GM19397 (cell line): ENCODE results near the gene BCL2.

Experiments
- ATAC-seq: cut with Tn5 transposase; IDR thresholded peaks from one replicate; pipeline ENCODE4 v1.9.1; 2021; ENCODE audit warnings: mild to moderate bottlenecking, moderate library complexity; ENCODE audit not compliant: unreplicated experiment

Gene BCL2

GRCh38 chr18:63099091-63099840 is 220.3 kb downstream of the BCL2 start:
- ATAC-seq: peak; percentile 11

GRCh38 chr18:63098018-63098981 is 221.3 kb downstream of the BCL2 start:
- peak; percentile 52 for ATAC-seq

GRCh38 chr18:63097178-63097577 is 222.4 kb downstream of the BCL2 start:
- ATAC-seq: no peak

GRCh38 chr18:63096327-63096874 is 223.2 kb downstream of the BCL2 start:
- no peak for ATAC-seq

- ATAC-seq: no peak
Observed at GRCh38 chr18:63095768-63096167, 223.8 kb downstream of the BCL2 start.

DNA sequence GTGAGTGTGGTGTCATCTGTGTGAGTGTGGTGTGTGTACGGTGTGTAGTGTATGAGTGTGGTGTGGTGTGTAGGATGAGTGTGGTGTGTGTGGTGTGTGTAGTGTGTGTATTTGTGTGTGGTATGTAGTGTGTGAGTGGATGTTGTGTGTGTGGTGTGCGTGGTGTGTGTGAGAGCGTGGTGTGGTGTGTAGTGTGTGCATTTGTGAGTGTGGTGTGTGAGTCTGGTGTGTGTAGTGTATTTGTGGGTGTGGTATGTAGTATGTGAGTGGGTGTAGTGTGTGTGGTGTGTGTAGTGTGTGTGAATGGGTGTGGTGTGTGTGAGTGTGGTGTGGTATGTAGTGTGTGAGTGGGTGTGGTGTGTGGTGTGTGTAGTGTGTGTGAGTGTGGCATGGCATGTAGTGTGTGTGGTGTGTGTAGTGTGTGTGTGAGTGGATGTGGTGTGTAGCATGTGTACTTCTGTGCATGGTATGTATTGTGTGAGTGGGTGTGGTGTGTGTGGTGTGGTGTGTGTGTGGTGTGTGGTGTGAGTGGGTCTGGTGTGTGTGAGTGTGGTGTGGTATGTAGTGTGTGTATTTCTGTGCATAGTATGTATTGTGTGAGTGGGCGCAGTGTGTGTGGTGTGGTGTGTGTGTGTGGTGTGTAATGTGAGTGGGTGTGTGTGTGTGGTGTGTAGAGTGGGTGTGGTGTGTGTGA is 227.8 kb downstream of the BCL2 start:
- ATAC-seq: no peak

DNA sequence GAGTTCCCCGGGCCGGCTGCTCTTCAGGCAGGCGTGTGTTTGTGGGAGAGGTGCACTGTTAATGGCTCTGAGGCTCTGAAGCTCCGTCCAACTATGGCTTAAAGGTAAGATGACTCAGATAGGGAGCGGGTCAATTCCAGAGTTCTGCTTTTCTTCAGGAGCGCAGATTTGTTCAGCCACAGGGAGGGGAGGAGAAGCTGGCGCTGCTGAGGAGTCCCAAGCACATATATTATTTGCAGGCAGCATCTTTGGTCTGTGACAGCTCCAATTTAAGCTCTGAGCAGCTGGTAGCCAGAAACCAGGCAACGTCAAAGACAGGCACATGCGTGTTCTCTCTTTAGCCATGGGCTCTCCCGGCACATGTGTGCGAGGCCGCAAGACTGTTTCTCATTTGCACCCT is 229.2 kb downstream of the BCL2 start:
- ATAC-seq: no peak

DNA sequence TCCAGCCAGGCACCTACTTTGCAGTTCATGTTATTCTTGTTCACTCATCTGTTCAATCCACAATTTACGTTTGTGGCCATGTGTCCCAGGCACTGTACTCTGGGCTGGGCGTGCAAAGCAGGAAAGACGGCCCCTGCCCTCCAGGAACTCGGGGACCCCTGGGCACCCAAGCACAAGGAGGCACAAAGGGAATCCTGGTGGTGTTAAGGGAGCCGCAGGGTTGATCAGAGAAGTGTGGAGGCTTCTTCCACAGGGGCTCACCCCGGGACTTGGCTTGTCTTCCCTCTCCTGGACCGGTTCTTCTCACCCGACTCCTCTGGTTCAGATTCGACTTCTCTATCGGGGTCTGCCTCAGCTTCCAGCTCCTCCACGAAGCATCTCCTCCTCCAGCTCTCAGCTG is 230.5 kb downstream of the BCL2 start:
- no peak for ATAC-seq

DNA sequence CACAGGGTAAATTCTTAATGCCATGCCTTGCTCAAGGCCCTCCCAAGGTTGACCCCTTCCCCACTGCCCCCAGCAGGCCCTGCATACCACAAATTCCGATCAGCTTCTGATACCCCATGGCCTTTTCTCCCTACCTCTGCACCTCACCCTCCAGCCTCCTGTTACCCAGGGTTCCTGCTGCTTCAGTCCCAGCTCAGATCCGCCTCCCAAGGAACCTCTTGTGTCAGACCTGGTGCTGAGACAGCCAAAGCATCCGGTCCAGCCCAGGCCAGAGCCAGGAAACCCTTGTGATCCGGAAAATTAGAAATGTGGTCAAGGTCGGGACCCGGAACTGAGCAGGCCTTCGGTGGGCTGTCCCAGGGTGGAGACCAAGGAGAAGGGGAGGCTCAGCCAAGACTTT is 231.3 kb downstream of the BCL2 start:
- no peak for ATAC-seq

DNA sequence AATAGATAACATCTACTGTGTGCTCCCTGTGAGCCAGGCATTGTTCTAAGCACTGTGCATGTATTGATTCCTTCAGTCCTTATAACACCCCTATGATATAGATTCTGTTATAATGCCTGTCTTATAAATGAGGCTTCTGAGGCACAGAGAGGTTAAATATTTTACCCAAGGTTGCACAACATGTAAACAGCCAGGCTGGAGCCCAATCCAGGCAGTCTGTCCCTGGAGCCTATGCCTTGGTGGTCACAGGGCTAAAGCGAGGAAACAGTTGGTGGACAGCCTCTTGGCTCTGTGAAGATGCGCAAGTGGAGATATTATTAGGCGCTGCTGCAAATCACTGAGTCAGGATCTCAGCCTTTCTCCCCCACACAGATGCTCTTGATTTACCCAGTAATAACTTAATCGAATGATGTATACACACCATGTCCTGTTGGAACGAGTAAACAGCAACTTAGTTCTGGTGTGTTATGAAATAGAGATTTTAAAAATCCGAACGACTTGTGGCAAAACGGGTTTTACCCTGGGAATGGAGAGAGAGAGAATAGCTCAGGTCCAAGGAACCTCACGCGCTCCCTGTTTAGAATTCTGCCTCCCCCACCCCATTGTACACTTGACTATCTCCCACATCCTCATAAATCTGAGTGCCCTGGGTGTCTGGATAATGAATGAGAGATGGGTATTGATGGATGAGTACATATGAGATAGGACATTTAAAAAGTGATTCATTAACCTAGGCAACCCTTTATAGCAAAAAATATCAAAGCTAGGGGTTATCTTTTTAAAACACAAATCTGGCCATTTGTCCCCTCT is 231.9 kb downstream of the BCL2 start:
- no peak for ATAC-seq

GRCh38 chr18:63085611-63086010 is 234.0 kb downstream of the BCL2 start:
- no peak for ATAC-seq

DNA sequence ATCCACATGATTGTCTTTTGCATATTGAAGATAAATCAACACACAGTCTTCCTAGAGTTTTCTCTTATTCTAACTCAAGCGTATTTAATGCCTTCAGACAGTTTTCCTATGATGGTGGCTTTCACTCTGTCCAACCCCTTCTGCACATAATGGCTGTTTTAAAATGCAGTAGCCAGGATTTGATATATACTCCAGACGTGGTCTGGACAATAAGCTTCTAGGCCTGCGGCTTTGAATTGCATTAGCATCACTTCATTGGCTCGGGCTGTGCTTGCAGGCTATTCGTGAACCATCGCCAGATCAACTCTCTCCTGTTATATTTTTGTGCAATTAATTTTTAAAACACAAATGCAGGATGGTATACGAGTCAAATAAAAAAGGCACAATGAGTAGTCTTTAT is 235.3 kb downstream of the BCL2 start:
- no peak for ATAC-seq

GRCh38 chr18:63083555-63083954 is 236.0 kb downstream of the BCL2 start:
- ATAC-seq: no peak

- no peak for ATAC-seq
Observed at GRCh38 chr18:63083020-63083531, 236.5 kb downstream of the BCL2 start.

DNA sequence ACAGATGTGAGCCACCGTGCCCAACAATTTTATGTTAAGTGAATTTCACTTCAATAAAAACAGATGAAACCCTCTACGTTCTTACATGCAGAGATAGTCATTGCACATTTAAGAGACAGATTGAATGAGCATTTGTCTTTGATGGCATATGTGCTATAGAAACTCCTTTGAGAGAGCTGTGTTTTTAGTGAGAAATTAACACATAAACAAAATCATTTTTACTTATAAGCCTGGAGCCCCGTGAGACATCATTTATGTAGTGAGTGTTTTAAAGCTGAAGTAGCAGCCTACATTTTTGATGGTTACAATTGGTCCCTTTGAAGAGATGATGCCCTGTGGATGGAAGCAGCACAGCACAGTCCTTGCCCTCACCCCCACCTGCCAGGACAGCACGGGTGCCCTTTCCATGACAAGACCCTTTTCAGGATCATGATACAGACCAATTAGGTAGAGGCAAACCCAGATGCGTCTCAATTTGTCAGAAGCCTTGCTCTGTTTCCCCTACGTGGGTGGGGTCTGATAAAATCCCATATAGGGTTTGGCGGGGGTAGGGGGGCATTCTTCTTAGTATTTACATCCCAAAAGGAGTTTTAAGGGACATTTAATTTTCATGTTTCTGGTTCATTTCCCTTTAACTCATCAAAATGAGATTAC is 237.1 kb downstream of the BCL2 start:
- no peak for ATAC-seq

DNA sequence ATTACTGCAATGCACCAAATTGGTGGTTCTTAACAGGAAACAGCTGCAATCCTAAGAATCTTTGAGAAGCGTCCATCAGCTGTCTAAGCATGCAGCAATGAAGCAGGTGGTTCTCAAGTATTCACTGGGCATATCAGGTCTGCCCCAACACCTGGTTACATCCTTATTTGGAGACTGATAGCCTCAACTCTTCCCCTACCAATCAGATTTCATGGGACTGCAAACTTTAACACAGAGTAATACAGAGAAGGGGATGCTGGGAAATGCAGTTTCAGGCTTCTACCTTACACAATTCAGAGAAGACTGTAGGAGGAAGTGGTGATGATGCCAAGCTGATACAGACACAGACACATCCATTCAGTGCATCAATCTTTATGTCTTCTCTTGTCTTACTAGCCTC is 240.5 kb downstream of the BCL2 start:
- ATAC-seq: no peak

DNA sequence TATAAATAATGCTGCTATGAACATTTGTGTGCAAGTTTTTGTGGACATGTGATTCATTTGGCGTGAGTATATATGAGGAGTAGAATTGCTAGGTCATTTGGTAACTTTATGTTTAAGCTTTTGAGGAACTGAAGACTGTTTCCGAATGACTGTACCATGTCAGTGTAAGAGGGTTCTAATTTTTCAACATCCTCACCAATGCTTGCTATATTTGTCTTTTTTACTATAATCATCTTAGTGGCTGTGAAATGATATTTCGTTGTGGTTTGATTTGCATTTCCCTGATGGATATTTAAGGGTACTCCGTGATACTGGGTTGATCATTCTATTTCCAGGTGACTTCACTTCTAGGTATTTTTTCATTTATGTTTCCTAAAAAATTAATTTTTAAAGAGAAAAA is 241.1 kb downstream of the BCL2 start:
- peak; percentile 80 for ATAC-seq

GRCh38 chr18:63074981-63075404 is 244.6 kb downstream of the BCL2 start:
- peak; percentile 49 for ATAC-seq

DNA sequence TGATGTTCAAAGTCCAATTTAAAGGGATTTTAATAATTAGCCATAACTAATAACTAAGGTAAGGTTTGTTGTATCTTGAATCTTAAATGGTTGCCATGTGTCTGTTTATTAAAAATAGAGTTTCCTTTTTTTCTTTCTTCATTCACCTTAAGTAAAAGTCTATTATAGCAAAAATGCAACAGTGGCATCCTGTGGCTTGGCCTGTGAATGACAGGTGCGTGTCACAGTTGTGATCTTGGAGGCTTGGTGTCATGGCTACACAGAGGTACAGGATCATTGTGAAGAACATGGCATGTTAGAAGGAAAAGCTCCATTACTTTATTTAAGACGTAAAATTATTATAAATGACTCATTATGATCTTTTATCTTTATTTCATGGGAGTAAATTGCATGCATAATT is 246.1 kb downstream of the BCL2 start:
- ATAC-seq: peak; percentile 32
